ENCODE results near the gene REX1BD.
"Not testable (repeated sequence)": the region's sequence is repeated elsewhere in the genome, so short reads cannot be mapped to it uniquely, and the experiment has no call there.

REX1BD gene
- 29.5 to 69.9 (median 42.3) reads per million in 4 donors for total RNA-seq

DNA sequence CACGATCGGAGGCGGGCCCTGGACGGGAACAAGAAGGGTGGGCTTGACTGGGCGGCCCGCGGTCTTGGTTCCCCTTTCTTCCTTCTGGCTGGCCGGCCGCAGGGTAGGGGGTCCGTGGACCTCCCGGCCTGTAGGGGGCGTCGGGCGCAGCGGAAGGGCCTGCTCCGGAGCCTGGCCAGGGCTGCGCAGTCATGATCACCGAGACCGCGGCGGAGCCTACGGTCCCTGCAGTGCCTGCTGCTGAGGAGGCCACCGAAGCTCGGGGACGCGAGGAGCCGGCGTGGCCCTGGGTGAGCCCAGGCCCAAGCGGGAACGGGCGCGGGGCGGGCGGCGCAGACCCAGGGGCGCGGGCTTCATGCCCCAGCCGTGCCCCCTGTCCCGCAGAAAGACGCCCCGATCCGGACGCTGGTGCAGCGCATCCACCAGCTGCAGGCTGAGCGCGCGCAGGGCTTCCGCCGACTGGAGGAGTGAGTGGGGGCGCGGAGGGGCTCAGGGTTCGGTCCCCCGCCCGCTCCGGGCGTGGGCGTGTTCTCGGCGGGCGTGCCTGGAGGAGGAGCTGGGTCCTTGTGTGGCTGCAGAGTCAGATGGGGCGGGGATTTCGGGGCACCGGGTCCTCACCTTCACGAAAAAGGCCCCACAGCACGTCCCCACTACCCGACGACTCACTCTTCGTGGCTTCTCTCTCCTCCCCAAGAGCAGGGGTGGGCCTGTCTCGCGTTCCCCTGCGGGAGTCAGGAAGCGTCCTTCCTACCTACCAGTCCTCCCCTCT lies at the start of gene REX1BD:
Gene REX1BD, plus strand, starts transcription at position 188 of the 769 bp plus-strand sequence. Its CDS starts 4 bp downstream, at position 192.
- peak; percentile 74 to 85 (median 82) for DNase-seq

DNA sequence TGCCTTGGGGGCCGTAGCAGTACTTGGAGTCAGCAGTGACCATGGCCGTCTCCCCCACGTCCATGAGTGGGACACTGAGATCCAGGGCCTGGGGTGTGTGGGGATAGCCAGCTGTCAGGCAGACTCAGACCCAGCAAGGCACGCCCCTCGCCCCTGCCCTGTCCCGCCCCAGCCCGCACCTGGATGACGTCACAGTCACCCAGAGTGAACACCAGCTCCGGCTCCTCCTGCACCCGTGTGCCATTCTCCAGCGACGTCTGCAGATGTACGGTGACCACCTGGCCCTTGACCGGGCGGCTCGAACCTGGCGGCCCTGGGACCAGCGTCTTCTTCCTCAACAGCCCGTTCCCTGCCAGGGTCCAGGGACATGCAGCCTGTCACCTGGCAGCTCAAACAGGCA lies 49.2 kb upstream of the REX1BD start:
- no peak for DNase-seq

DNA sequence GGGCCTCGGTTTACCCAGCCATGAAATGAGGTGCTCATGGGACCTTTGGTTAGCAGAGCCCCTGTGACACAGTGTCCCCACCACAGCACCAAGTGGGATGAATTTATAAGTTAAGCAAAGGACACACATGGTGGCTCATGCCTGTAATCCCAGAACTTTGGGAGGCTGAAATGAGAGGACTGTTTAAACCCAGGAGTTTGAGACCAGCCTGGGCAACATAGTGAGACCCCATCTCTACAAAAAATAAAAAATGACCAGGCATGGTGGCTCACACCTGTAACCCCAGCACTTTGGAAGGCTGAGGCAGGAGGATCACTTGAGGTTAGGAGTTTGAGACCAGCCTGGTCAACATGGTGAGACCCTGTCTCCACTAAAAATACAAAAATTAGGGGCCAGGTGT lies 48.4 kb upstream of the REX1BD start:
- not testable (repeated sequence) for DNase-seq

GRCh38 chr19:18541258-18541991 lies 47.2 kb upstream of the REX1BD start:
- DNase-seq, result no peak

DNA sequence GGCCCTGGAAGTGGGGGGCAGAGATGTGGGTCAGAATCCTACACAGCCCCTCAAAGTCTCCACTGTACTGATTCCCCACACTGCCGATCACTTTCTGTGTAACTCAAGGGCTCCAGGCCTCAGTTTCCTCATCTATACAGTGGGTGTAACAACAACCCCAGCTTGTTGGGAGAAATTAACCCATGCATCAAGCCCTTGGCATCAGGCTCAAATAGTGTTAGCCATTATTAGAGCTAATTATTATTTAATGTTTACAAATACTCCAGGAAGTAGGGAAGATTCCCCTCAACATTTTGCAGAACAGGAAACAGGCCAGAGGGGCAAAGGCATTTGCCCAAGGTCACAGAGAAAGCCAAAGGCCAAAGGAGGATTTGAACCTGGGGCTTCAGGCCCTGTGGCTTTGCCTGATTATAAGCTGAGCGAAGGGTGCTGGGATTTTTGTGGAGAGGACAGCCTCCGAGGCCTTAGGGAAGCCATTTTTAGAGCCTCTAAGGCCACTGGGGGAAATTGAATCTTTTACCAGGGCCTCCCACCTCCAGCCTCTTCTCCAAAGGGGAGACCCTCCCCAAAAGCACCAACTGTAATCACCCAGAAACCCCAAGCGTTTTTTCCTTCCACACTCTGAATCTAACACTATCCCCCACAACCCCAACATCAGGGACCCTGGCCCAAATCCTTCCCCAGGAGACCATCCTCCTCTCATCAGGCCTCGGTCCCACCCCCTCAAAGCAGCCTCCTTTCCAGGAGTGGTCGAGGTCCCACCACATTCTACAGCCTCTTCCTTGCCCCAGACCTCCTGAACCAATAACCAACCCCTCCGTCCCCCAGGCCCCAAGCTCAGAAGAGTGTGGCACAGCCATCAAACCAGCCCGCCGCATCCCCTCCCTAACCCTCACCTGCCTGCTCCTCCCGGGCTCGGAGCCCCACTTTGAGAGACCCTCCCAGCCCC lies 46.3 kb upstream of the REX1BD start:
- no peak for DNase-seq

- DNase-seq, result peak; percentile 85 to 93 (median 90)
Observed at GRCh38 chr19:18542941-18543813, 45.4 kb upstream of the REX1BD start, which contains the start of gene FKBP8. TSS of gene FKBP8 (minus strand) at chr19:18543573. CDS start at chr19:18541970, 1,603 bp downstream.

DNA sequence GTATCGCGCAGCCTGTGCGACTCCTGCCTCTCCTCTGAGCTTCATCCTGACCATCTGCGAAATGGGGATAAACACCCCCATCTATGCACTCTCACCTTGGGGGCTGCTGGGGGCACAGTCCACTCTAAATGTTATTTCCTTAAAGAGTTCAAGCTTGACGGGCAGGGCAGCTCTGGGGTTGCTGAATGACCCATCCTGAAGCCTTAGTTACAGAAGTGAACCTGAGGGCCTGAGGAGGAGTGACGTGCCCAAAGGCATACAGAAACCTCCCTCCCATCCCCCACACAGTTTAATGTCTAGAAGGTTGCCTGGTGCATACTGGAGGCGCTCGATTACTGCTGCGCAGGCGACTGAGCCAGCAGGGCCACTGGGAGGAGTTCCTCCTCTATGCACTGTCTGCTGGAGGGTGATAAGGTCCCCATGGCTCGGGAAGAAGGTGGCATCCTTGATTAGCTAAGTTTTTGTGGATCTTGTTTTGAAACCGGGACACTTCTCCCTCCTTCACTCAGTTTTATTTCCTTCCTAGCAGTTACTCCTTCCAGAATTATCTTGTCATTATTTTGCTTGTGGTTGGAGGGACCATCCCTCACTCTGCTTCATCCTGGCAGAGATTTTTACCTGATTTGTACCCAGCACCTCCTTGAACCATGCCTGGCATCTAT lies 44.7 kb upstream of the REX1BD start:
- peak; percentile 43 to 92 (median 67) for DNase-seq

- DNase-seq, result no peak
Observed at GRCh38 chr19:18551631-18552030, 37.0 kb upstream of the REX1BD start.

DNA sequence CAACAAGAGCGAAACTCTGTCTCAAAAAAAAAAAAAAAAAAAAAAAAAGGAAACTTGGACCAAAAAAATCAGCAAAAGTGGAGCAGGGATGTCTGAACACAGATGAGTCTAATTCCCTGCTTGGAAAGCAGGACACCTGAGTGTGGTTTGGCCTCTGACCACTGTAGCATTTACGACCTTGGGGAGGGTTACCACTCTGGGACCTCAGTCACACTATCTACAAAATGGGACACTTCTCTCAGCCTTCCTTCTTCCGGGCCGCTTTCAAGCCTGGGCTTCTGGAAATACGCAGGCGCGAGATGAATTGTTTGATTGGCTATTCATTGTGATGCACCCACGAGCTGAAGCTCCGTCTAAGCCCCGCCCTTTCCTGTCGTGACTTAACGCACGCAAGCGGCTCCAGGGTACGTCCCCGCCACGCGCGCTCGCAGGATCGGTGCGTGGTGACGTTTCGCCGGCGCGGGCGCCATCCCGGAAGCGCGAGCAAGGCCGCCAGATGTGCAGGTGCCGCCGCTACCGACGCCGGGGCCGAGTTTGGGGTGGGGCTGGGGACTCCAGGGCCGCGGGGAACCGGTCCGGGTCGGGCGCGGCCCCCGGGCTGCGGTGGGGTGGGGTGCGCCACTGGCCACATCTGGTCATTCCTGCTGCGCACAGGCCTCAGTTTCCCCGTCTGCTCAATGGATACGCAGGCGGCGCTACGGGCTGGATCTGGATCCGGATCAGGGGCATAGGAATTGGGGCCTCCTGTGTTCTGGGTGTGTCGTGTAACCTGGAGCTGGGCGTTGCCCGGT lies 31.0 kb upstream of the REX1BD start, which contains the start of gene KXD1:
Gene KXD1, plus strand, starts transcription at position 460 of the 791 bp plus-strand sequence. CDS start 4,187 bp downstream, outside the sequence.
- peak; percentile 96 to 100 (median 98) for DNase-seq

- no peak for DNase-seq
Observed at GRCh38 chr19:18558202-18558555, 30.4 kb upstream of the REX1BD start.

GRCh38 chr19:18558604-18559003 lies 30.0 kb upstream of the REX1BD start:
- DNase-seq, result no peak

DNA sequence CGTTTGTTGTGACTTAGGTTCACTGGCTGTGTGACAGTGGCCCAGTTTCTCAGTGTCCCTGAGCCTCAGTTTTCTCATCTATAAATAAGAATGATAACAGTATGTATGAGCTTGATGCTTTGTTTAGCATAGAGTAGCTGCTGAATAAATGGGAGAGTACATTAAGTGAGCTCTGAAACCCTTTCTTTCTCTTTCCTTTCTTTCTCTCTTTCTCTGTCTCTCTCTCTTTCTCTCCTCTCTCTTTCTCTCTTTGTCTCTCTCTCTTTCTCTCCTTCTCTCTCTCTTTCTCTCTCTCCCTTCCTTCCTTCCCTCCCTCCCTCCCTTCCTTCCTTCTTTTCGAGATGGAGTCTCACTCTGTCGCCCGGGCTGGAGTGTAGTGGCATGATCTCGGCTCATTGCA lies 28.9 kb upstream of the REX1BD start:
- DNase-seq, result no peak

GRCh38 chr19:18562086-18562485 lies 26.5 kb upstream of the REX1BD start:
- no peak for DNase-seq

- no peak for DNase-seq
Observed at GRCh38 chr19:18566953-18567352, 21.6 kb upstream of the REX1BD start.

- no peak for DNase-seq
Observed at GRCh38 chr19:18568367-18568766, 20.2 kb upstream of the REX1BD start.

DNA sequence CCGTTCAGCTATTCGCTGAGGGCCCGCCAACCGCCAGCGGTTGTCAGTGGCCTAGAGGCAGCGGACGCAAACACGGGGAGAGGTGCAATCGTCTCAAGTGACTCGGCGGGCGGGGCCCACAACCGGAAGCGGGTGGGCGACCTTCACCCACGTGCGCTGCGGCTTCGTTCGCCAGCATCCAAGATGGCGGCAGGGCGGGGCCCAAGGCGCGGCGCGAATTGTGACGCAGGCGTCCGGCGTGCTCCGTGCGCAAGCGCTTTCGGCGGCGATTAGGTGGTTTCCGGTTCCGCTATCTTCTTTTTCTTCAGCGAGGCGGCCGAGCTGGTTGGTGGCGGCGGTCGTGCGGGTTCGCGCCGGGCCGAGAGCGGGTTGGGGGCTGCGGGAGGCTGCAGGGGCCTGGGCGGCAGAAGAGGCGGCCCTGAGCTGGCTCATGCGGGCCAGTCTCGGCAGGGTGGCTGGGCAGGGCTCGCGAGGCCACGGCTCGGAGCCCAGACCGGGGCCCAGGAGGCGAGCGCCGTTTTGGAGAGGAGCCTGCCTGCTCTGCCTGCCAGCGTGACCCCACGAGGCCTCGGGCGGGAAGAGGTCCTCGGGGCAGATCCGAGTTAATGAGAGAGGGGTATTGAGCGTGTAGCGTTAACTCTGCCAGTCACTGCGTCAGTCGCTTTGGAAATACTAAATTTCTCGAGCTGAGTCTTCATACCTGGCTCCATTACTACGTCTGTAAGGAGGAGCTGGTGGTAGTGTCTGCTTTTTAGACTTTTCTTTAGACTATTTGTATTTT lies 16.8 kb upstream of the REX1BD start, which contains the start of gene UBA52:
Gene UBA52, plus strand, starts transcription at position 294 of the 781 bp plus-strand sequence. CDS start 1,444 bp downstream, outside the sequence.
- DNase-seq, result peak; percentile 96 to 98 (median 98)

DNA sequence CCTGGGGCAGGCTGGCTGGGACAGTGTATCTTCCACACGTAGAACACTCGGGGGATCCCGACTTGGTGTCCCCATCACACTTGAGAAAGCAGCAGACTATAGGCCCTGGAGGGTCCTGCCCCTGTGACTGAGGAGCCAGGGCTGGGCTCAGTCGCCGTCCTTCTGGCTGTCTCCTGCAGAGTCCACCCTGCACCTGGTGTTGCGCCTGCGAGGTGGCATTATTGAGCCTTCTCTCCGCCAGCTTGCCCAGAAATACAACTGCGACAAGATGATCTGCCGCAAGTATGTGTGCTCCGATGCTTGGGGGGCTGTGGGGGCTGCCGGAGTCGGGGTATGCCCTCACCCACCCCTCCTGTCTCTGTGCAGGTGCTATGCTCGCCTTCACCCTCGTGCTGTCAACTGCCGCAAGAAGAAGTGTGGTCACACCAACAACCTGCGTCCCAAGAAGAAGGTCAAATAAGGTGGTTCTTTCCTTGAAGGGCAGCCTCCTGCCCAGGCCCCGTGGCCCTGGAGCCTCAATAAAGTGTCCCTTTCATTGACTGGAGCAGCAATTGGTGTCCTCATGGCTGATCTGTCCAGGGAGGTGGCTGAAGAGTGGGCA lies 13.8 kb upstream of the REX1BD start:
- no peak for DNase-seq

- no peak for DNase-seq
Observed at GRCh38 chr19:18576383-18576782, 12.2 kb upstream of the REX1BD start.
